GM13976 (cell line): ENCODE results near the gene FYB1.

Experiments
- DNase-seq: peaks from one replicate; pipeline ENCODE4 v3.0.0; 2012; ENCODE audit warnings: low spot score
- CTCF ChIP-seq: IDR thresholded peaks from 2 replicates; pipeline ENCODE4 v1.5.1; 2012; ENCODE audit warnings: borderline replicate concordance, mild to moderate bottlenecking; ENCODE audit not compliant: insufficient read depth; ENCODE audit errors: extremely low read depth, missing control alignments, control extremely low read depth
- in situ Hi-C: fragments of 300-500 bp; cut with MboI; formaldehyde crosslinking; loops from one replicate; pipeline ENCODE4 v1.12.0; 2022; ENCODE audit warnings: low sequenced_read_pairs, mixed read lengths, inconsistent platforms; ENCODE audit not compliant: unreplicated experiment

The FYB1 gene

GRCh38 chr5:39201160-39201780 lies 18.1 kb downstream of the FYB1 start:
- no peak for TF ChIP-seq CTCF
- in situ Hi-C loops: no loop called here
- no peak for DNase-seq

GRCh38 chr5:39200081-39200480 lies 19.3 kb downstream of the FYB1 start:
- in situ Hi-C loops: no loop called here
- no peak for DNase-seq

GRCh38 chr5:39199335-39199734 lies 20.0 kb downstream of the FYB1 start:
- in situ Hi-C loops: no loop called here
- no peak for TF ChIP-seq CTCF
- no peak for DNase-seq

More at GRCh38 chr5:39200081-39200480, 19.3 kb downstream of the FYB1 start:
- TF ChIP-seq CTCF: no peak

- in situ Hi-C loops: no loop called here
- no peak for DNase-seq
- TF ChIP-seq CTCF: no peak
These were observed 21.2 kb downstream of the FYB1 start for GRCh38 chr5:39198127-39198526.

- no peak for TF ChIP-seq CTCF
- in situ Hi-C loops: no loop called here
- DNase-seq: no peak
These were observed 21.8 kb downstream of the FYB1 start for GRCh38 chr5:39197556-39197955.

- in situ Hi-C loops: no loop called here
- TF ChIP-seq CTCF: no peak
- no peak for DNase-seq
These were observed 24.1 kb downstream of the FYB1 start for GRCh38 chr5:39195198-39195826.
